Heart right ventricle (tissue), 16 donors: ENCODE data around the gene CFH. TPM values are rescaled to one million over a fixed set of nuclear protein-coding genes. Genes with fewer than 3 reads are reported as not detected.
"Not testable (repeated sequence)": the region's sequence is repeated elsewhere in the genome, so short reads cannot be mapped to it uniquely, and the experiment has no call there.

Experiments
- ATAC-seq, 8 donors: fragments of 200-7000 bp; cut with Tn5 transposase; one replicate each; pipeline ENCODE4 v1.9.1; 2020; ENCODE audit warnings: mild to moderate bottlenecking in 8 of 8, moderate library complexity in 8 of 8, moderate number of reproducible peaks in 1 of 8
- DNase-seq, 2 donors: peaks; one replicate each; pipeline ENCODE4 v3.0.0-alpha.2; 2020
- H3K27ac ChIP-seq, 10 donors: fragments of 200-600 bp; sonication (generic) in 2 of 10; one replicate each; pipeline versions ENCODE4 v1.5.0 to v1.8.0; 2020 to 2022; ENCODE audit warnings: mild to moderate bottlenecking in 3 of 10
- H3K27me3 ChIP-seq, 7 donors: fragments of 200-600 bp; one replicate each; pipeline ENCODE4 v1.8.0; 2021 to 2022; ENCODE audit warnings: mild to moderate bottlenecking in 2 of 7
- H3K36me3 ChIP-seq, 9 donors: fragments of 200-600 bp; sonication (generic) in 1 of 9; one replicate each; pipeline versions ENCODE4 v1.5.0 to v1.8.0; 2020 to 2022; ENCODE audit warnings: mild to moderate bottlenecking in 2 of 9
- H3K4me1 ChIP-seq, 9 donors: fragments of 200-600 bp; sonication (generic) in 1 of 9; one replicate each; pipeline versions ENCODE4 v1.5.0 to v1.8.0; 2020 to 2022; ENCODE audit warnings: mild to moderate bottlenecking in 4 of 9
- H3K4me3 ChIP-seq, 10 donors: fragments of 200-600 bp; sonication (generic) in 2 of 10; one replicate each; pipeline versions ENCODE4 v1.5.0 to v1.8.0; 2020 to 2022; ENCODE audit warnings: mild to moderate bottlenecking in 7 of 10, moderate library complexity in 2 of 10
- H3K9me3 ChIP-seq, 11 donors: fragments of 200-600 bp in 10 of 11; sonication (generic) in 2 of 11; one replicate each; pipeline versions ENCODE4 v1.5.0 to v1.8.0; 2013 to 2022; ENCODE audit warnings: mild to moderate bottlenecking in 2 of 11, control low read depth in 1 of 11, moderate library complexity in 1 of 11
- CTCF ChIP-seq, 9 donors: fragments of 200-600 bp; sonication (generic) in 2 of 9; IDR thresholded peaks; one replicate each; pipeline versions ENCODE4 v1.5.0 to v1.8.0; 2021 to 2022; ENCODE audit warnings: antibody characterized with exemption in 9 of 9, mild to moderate bottlenecking in 5 of 9, moderate library complexity in 1 of 9
- WGBS, 2 donors: extraction: QIAGEN DNeasy Blood & Tissue Kit; methylation state at CpG; one replicate each; pipeline ENCODE4 v1.1.7; 2013; ENCODE audit warnings: inconsistent platforms in 1 of 2; 5-methylcytosine and 5-hydroxymethylcytosine counted together
- intact Hi-C, 10 donors: fragments of 100-400 bp; cut with DNase I; formaldehyde crosslinking; loops; one replicate each; pipeline versions ENCODE4 v1.11.1 to v1.14.2; 2022
- polyA plus RNA-seq, 2 donors: library from polyadenylated mRNA; stranded (reverse); fragments of 200-250 nt; gene quantifications; one replicate each; pipeline ENCODE4 v1.2.3, GENCODE V29; 2013
- total RNA-seq, 10 donors: library from RNA; stranded (reverse); fragmentation: NEBNext Ultra II Directional in 3 of 10; extraction: Animal tissue kit (Norgen Biotek cat#: 25700) in 3 of 10; gene quantifications; one replicate each; pipeline versions ENCODE4 v1.2.1 to v1.2.4, GENCODE V29; 2021 to 2023
- donor health status: Arrhythmogenic right ventricular cardiomyopathy.
- donor health status: ischemic (EF 13 %, LVEDD 7.1; RV severe dilation, severe dysfunction).
- donor health status: healthy with polysubstance abuse.
- donor health status: DM: no; HTN: yes; CAD: no.
- donor health status: DM: no; HTN: no; CAD: no.
- donor health status: ischemic (EF 25% LVEDD 6.9; RV normal size, moderate dysfunction).
- donor health status: ischemic (EF 25% LVEDD 5.7; RV mildly dilated, moderate dysfunction).
- donor health status: healthy.
- donor health status: DM: yes; HTN: yes; CAD: no.
- donor health status: Ischemic cardiomyopathy.
- donor health status: ischemic (EF 35%, LVEDD 5.7; RV mildly dilated, moderate dysfunction).
- donor health status: nonischemic (EF 11% LVEDD 7.7; RV severe dilation, severe dysfunction).
- donor health status: DM: yes; HTN: yes; CAD: no.
- donor health status: PGD.
- donor health status: ischemic (EF 29% LVEDD 5.4; RV normal size, mild dysfunction).
- donor health status: nonischemic (EF 23%, LVEDD 6.1; RV moderate dilation, normal function).

Gene CFH
- total and polyA plus RNA-seq, 12 donors: 12.7 to 50.5 (median 28.5) TPM

- no peak for ATAC-seq
- no peak for DNase-seq
- WGBS, 2 donors: 83 to 87% methylated on average over 1 of the region's 1 CpG
- Histone ChIP-seq H3K36me3 (no peaks in the 10 kb centered on the region), H3K9me3 (peaks cover 0 to 8% (median 0%) of the 10 kb centered on the region in 11 donors), H3K27me3 (no peaks in the 10 kb centered on the region), H3K4me1 (no peaks in the 10 kb centered on the region), H3K4me3 (no peak overlapping the region), H3K27ac (no peak overlapping the region)
- intact Hi-C loops: no loop called here
- TF ChIP-seq CTCF (IDR thresholded peaks at IDR 0.05): no peak
These were observed 28.8 kb upstream of the CFH start for GRCh38 chr1:196623079-196623478.

DNA sequence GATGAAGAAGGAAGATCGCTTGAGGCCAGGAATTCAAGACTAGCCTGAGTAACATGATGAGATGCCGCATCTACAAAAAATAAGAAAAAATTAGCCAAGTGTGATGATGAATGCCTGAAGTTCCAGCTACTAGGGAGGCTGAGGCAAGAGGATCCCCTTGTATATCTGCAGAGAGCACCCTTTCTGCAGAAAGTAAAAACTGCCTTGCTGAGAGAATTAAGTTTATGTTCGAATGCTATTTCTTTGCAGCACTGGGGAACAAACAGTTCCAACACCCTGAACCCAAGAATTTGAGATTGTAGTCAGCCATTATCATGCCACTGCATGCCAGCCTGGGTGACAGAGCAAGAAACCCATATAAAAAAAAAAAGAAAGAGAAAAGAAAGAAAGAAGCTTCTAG is 23.0 kb upstream of the CFH start:
- no peaks in the 10 kb centered on the region for H3K27me3 ChIP-seq
- ATAC-seq (no peak), DNase-seq (no peak)
- no peak overlapping the region for H3K4me3 ChIP-seq
- no peaks in the 10 kb centered on the region for H3K4me1 ChIP-seq
- H3K36me3 ChIP-seq: no peaks in the 10 kb centered on the region
- 95 to 96% methylated on average over 3 of the region's 3 CpGs for WGBS, 2 donors
- H3K27ac ChIP-seq: no peak overlapping the region
- H3K9me3 ChIP-seq: peaks cover 0 to 25% (median 15%) of the 10 kb centered on the region in 11 donors
- intact Hi-C loops: no loop called here
- no peak for TF ChIP-seq CTCF (IDR thresholded peaks at IDR 0.05)

DNA sequence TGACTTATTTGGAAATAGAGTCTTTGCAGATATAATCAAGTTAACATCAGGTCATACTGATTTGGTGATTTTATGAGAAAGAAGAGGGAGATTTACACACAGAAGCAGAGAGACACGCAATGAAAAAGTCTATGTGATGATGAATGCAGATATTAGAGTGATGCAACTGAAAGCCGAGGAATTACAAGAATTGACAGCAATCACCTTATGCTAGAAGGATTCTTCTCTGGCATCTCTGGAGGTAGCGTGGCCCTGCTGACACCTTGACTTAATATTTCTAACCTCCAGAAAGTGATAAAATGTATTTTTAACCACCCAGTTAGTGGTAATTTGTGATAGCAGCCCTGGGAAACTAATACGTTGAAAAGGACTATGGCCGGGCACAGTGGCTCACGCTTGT is 14.2 kb upstream of the CFH start:
- Histone ChIP-seq H3K4me3 (no peak overlapping the region), H3K36me3 (no peaks in the 10 kb centered on the region), H3K4me1 (no peaks in the 10 kb centered on the region), H3K9me3 (no peaks in the 10 kb centered on the region), H3K27ac (no peak overlapping the region), H3K27me3 (no peaks in the 10 kb centered on the region)
- no peak for TF ChIP-seq CTCF (IDR thresholded peaks at IDR 0.05)
- WGBS, 2 donors: 92 to 93% methylated on average over 6 of the region's 6 CpGs
- intact Hi-C loops: no loop called here
- no peak for DNase-seq
- ATAC-seq: no peak

- TF ChIP-seq CTCF (IDR thresholded peaks at IDR 0.05): no peak
- no peak for ATAC-seq
- 86 to 92% methylated on average over 2 of the region's 2 CpGs for WGBS, 2 donors
These were observed 13.4 kb upstream of the CFH start for GRCh38 chr1:196638466-196638865.

DNA sequence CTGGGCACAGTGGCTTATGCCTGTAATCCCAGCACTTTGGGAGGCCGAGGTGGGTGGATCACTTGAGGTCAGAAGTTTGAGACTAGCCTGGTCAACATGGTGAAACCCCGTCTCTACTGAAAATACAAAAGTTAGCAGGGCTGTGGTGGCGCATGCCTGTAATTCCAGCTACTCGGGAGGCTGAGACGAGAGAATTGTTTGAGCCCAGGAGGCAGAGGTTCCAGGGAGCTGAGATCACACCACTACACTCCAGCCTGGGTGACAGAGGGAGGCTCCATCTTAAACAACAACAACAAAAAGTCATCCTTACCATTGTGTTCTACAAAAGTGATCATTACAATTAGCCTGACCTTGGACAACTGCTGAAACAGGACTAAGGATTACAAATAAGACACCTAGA is 12.6 kb upstream of the CFH start:
- H3K4me3 ChIP-seq, H3K9me3 ChIP-seq, H3K4me1 ChIP-seq, DNase-seq, H3K27ac ChIP-seq, H3K36me3 ChIP-seq, intact Hi-C loops, H3K27me3 ChIP-seq, ATAC-seq: not testable (repeated sequence)
- 78 to 90% methylated on average over 5 of the region's 5 CpGs for WGBS, 2 donors

More at GRCh38 chr1:196638466-196638865, 13.4 kb upstream of the CFH start:
- no peaks in the 10 kb centered on the region for H3K4me1 ChIP-seq
- H3K9me3 ChIP-seq: no peaks in the 10 kb centered on the region
- no peaks in the 10 kb centered on the region for H3K27me3 ChIP-seq
- no peak overlapping the region for H3K4me3 ChIP-seq
- no peaks in the 10 kb centered on the region for H3K36me3 ChIP-seq
- intact Hi-C loops: no loop called here
- no peak overlapping the region for H3K27ac ChIP-seq
- DNase-seq: no peak
